GM21526 (cell line): ENCODE data around the gene SAMD4A.

ENCODE experiments used
- ATAC-seq: cut with Tn5 transposase; IDR thresholded peaks from one replicate; pipeline ENCODE4 v1.9.1; 2021; ENCODE audit warnings: moderate library complexity; ENCODE audit not compliant: unreplicated experiment, low FRiP score

The SAMD4A gene

GRCh38 chr14:54698966-54699530 is 132.1 kb downstream of the SAMD4A start:
- ATAC-seq = no peak

- no peak for ATAC-seq
These were observed 132.8 kb downstream of the SAMD4A start for GRCh38 chr14:54699735-54700134.

- ATAC-seq = no peak
These were observed 133.8 kb downstream of the SAMD4A start for GRCh38 chr14:54700717-54701116.

GRCh38 chr14:54702014-54702491 is 135.1 kb downstream of the SAMD4A start:
- ATAC-seq = no peak

GRCh38 chr14:54702492-54702891 is 135.6 kb downstream of the SAMD4A start:
- ATAC-seq = no peak

GRCh38 chr14:54703082-54703481 is 136.2 kb downstream of the SAMD4A start:
- no peak for ATAC-seq

GRCh38 chr14:54703724-54704123 is 136.8 kb downstream of the SAMD4A start:
- ATAC-seq = no peak

- no peak for ATAC-seq
These were observed 137.8 kb downstream of the SAMD4A start for GRCh38 chr14:54704768-54705167.

GRCh38 chr14:54706769-54707168 is 139.8 kb downstream of the SAMD4A start:
- ATAC-seq = no peak

GRCh38 chr14:54708161-54708560 is 141.2 kb downstream of the SAMD4A start:
- no peak for ATAC-seq

- ATAC-seq = no peak
These were observed 142.1 kb downstream of the SAMD4A start for GRCh38 chr14:54708982-54709381.

- peak; percentile 77 for ATAC-seq
These were observed 142.5 kb downstream of the SAMD4A start for GRCh38 chr14:54709444-54709843.

- no peak for ATAC-seq
These were observed 142.9 kb downstream of the SAMD4A start for GRCh38 chr14:54709867-54710266.

- no peak for ATAC-seq
These were observed 144.4 kb downstream of the SAMD4A start for GRCh38 chr14:54711312-54711711.

- ATAC-seq = no peak
These were observed 145.0 kb downstream of the SAMD4A start for GRCh38 chr14:54711812-54712464.

- no peak for ATAC-seq
These were observed 145.7 kb downstream of the SAMD4A start for GRCh38 chr14:54712465-54713200.

GRCh38 chr14:54713379-54713778 is 146.5 kb downstream of the SAMD4A start:
- no peak for ATAC-seq

GRCh38 chr14:54715239-54715638 is 148.3 kb downstream of the SAMD4A start:
- ATAC-seq = no peak

GRCh38 chr14:54715811-54716210 is 148.9 kb downstream of the SAMD4A start:
- ATAC-seq = no peak

- ATAC-seq = no peak
These were observed 149.9 kb downstream of the SAMD4A start for GRCh38 chr14:54716862-54717261.

- ATAC-seq = no peak
These were observed 151.1 kb downstream of the SAMD4A start for GRCh38 chr14:54718046-54718445.

- no peak for ATAC-seq
These were observed 152.5 kb downstream of the SAMD4A start for GRCh38 chr14:54719406-54719805.
